Common myeloid progenitor, CD34-positive (primary cell): ENCODE measurements around the gene CDH13.

ENCODE experiments used
- CTCF ChIA-PET: fragments of 350-600 bp; sonication (Branson Sonifier 250); formaldehyde crosslinking; loops from one replicate; lab custom pipeline; 2021; ENCODE audit warnings: antibody characterized with exemption; lab: Charles Lee
- POLR2A ChIA-PET: fragments of 350-600 bp; sonication (Branson Sonifier 250); formaldehyde crosslinking; loops from one replicate; lab custom pipeline; 2021; ENCODE audit warnings: antibody characterized with exemption; lab: Charles Lee
- DNase-seq, 3 donors: peaks; one replicate each; pipeline versions ENCODE4 v3.0.0 to v3.0.0-alpha.2; 2013
- H3K27ac ChIP-seq, 2 experiments: 1 replicate in 1 of 2; 2 replicates in 1 of 2; pipeline ENCODE4 v1.7.0; 2013; ENCODE audit warnings: inconsistent platforms in 2 of 2, low read length in 2 of 2, mild to moderate bottlenecking in 2 of 2, low read depth in 1 of 2, moderate library complexity in 1 of 2; ENCODE audit not compliant: severe bottlenecking in 2 of 2, insufficient read depth in 1 of 2, poor library complexity in 1 of 2
- H3K27me3 ChIP-seq, 5 experiments: replicated peaks in 2 of 5; 1 replicate in 3 of 5; 2 replicates in 2 of 5; pipeline versions ENCODE4 v1.6.1 to v1.7.0; 2013; ENCODE audit warnings: low read length in 4 of 5, mild to moderate bottlenecking in 2 of 5, moderate library complexity in 2 of 5, inconsistent platforms in 1 of 5; ENCODE audit not compliant: insufficient read depth in 5 of 5, control insufficient read depth in 4 of 5
- H3K36me3 ChIP-seq, 4 experiments: 1 replicate in 2 of 4; 2 replicates in 2 of 4; pipeline versions ENCODE4 v1.6.1 to v1.7.0; 2013; ENCODE audit warnings: low read length in 3 of 4, control low read depth in 1 of 4, mild to moderate bottlenecking in 1 of 4; ENCODE audit not compliant: control insufficient read depth in 4 of 4, insufficient read depth in 4 of 4
- H3K4me1 ChIP-seq, 4 experiments: 1 replicate in 3 of 4; 2 replicates in 1 of 4; pipeline versions ENCODE4 v1.6.1 to v1.7.1; 2013; ENCODE audit warnings: low read length in 3 of 4, mild to moderate bottlenecking in 3 of 4, control low read depth in 1 of 4, inconsistent platforms in 1 of 4, moderate library complexity in 1 of 4; ENCODE audit not compliant: control insufficient read depth in 4 of 4, insufficient read depth in 4 of 4; ENCODE audit errors: control extremely low read depth in 1 of 4
- H3K4me3 ChIP-seq, 7 experiments: 1 replicate in 4 of 7; 2 replicates in 3 of 7; pipeline versions ENCODE4 v1.5.1 to v1.7.0; 2013; ENCODE audit warnings: mild to moderate bottlenecking in 7 of 7, low read length in 6 of 7, moderate library complexity in 6 of 7, inconsistent platforms in 2 of 7, low read depth in 2 of 7, control low read depth in 1 of 7; ENCODE audit not compliant: insufficient read depth in 4 of 7, control insufficient read depth in 1 of 7; ENCODE audit errors: extremely low read depth in 1 of 7
- H3K9me3 ChIP-seq, 5 experiments: 1 replicate in 4 of 5; 2 replicates in 1 of 5; pipeline versions ENCODE4 v1.6.1 to v1.7.1; 2013; ENCODE audit warnings: low read length in 4 of 5, mild to moderate bottlenecking in 2 of 5, inconsistent platforms in 1 of 5, low read depth in 1 of 5, moderate library complexity in 1 of 5; ENCODE audit not compliant: control insufficient read depth in 4 of 5, insufficient read depth in 2 of 5; ENCODE audit errors: control extremely low read depth in 1 of 5
- WGBS: methylation state at CpG from one replicate; pipeline ENCODE4 v1.1.5; 2013; ENCODE audit not compliant: insufficient coverage; 5-methylcytosine and 5-hydroxymethylcytosine counted together

CDH13 gene

GRCh38 chr16:83270061-83270460 is 643.3 kb downstream of the CDH13 start:
- no peak for DNase-seq
- H3K4me1 ChIP-seq = no peaks in the 10 kb centered on the region
- H3K27me3 ChIP-seq = peaks cover 0 to 3% (median 0%) of the 10 kb centered on the region in 5 experiments
- ChIA-PET CTCF (no interaction called here), POLR2A (no interaction called here)
- H3K4me3 ChIP-seq = no peak overlapping the region
- 78% methylated on average over 4 of the region's 4 CpGs for WGBS
- no peaks in the 10 kb centered on the region for H3K9me3 ChIP-seq
- no peak overlapping the region for H3K27ac ChIP-seq
- H3K36me3 ChIP-seq = no peaks in the 10 kb centered on the region

- Histone ChIP-seq H3K9me3 (no peaks in the 10 kb centered on the region), H3K36me3 (no peaks in the 10 kb centered on the region), H3K4me1 (no peaks in the 10 kb centered on the region), H3K27me3 (peaks cover 0 to 3% (median 0%) of the 10 kb centered on the region in 5 experiments), H3K27ac (no peak overlapping the region), H3K4me3 (no peak overlapping the region)
- ChIA-PET CTCF (no interaction called here), POLR2A (no interaction called here)
- WGBS = 83% methylated on average over 2 of the region's 3 CpGs
- no peak for DNase-seq
Measured at GRCh38 chr16:83270640-83271039, 643.9 kb downstream of the CDH13 start.

- Histone ChIP-seq H3K36me3 (no peaks in the 10 kb centered on the region), H3K27ac (no peak overlapping the region), H3K9me3 (no peaks in the 10 kb centered on the region), H3K4me3 (no peak overlapping the region), H3K27me3 (peaks cover 0 to 3% (median 0%) of the 10 kb centered on the region in 5 experiments), H3K4me1 (no peaks in the 10 kb centered on the region)
- ChIA-PET CTCF (no interaction called here), POLR2A (no interaction called here)
- 80% methylated on average over 1 of the region's 2 CpGs for WGBS
- DNase-seq = no peak
Measured at GRCh38 chr16:83271123-83271522, 644.4 kb downstream of the CDH13 start.

- POLR2A ChIA-PET = no interaction called here
- Histone ChIP-seq H3K27me3 (peaks cover 0 to 3% (median 0%) of the 10 kb centered on the region in 5 experiments), H3K4me1 (no peaks in the 10 kb centered on the region), H3K36me3 (no peaks in the 10 kb centered on the region), H3K27ac (no peak overlapping the region), H3K9me3 (no peaks in the 10 kb centered on the region), H3K4me3 (no peak overlapping the region)
- DNase-seq = no peak
- 90% methylated on average over 2 of the region's 5 CpGs for WGBS
- CTCF ChIA-PET = no interaction called here
Measured at GRCh38 chr16:83271970-83272575, 645.3 kb downstream of the CDH13 start.

- no peak for DNase-seq
- 100% methylated on average over 1 of the region's 4 CpGs for WGBS
- peaks cover 0 to 3% (median 0%) of the 10 kb centered on the region in 5 experiments for H3K27me3 ChIP-seq
- H3K4me3 ChIP-seq = no peak overlapping the region
- no peaks in the 10 kb centered on the region for H3K36me3 ChIP-seq
- H3K4me1 ChIP-seq = no peaks in the 10 kb centered on the region
- ChIA-PET CTCF (no interaction called here), POLR2A (no interaction called here)
- no peak overlapping the region for H3K27ac ChIP-seq
- no peaks in the 10 kb centered on the region for H3K9me3 ChIP-seq
Measured at GRCh38 chr16:83272843-83273242, 646.1 kb downstream of the CDH13 start.

GRCh38 chr16:83273504-83274173 is 646.9 kb downstream of the CDH13 start:
- H3K4me1 ChIP-seq = no peaks in the 10 kb centered on the region
- no peaks in the 10 kb centered on the region for H3K36me3 ChIP-seq
- 100% methylated on average over 7 of the region's 9 CpGs for WGBS
- no peaks in the 10 kb centered on the region for H3K9me3 ChIP-seq
- ChIA-PET POLR2A (no interaction called here), CTCF (no interaction called here)
- DNase-seq = no peak
- H3K27me3 ChIP-seq = peaks cover 0 to 3% (median 0%) of the 10 kb centered on the region in 5 experiments
- no peak overlapping the region for H3K27ac ChIP-seq
- no peak overlapping the region for H3K4me3 ChIP-seq

GRCh38 chr16:83279251-83279650 is 652.5 kb downstream of the CDH13 start:
- Histone ChIP-seq H3K4me1 (no peaks in the 10 kb centered on the region), H3K27me3 (no peaks in the 10 kb centered on the region), H3K27ac (no peak overlapping the region), H3K36me3 (no peaks in the 10 kb centered on the region), H3K4me3 (no peak overlapping the region), H3K9me3 (no peaks in the 10 kb centered on the region)
- ChIA-PET CTCF (no interaction called here), POLR2A (no interaction called here)
- WGBS = 95% methylated on average over 6 of the region's 9 CpGs
- DNase-seq = no peak
